Ascending aorta (tissue), 2 donors: ENCODE results near the gene OXLD1. TPM values are rescaled to one million over a fixed set of nuclear protein-coding genes. Genes with fewer than 3 reads are reported as not detected.

ENCODE experiments used
- DNase-seq, 2 donors: peaks; one replicate each; pipeline ENCODE4 v3.0.0-alpha.2; 2019; ENCODE audit warnings: low spot score in 2 of 2
- H3K27ac ChIP-seq, 2 donors: fragments of 200-600 bp; sonication (generic); one replicate each; pipeline ENCODE4 v1.5.1; 2016 to 2017; ENCODE audit warnings: mild to moderate bottlenecking in 1 of 2
- H3K27me3 ChIP-seq: fragments of 200-600 bp; sonication (generic); one replicate; pipeline ENCODE4 v1.5.1; 2017
- H3K36me3 ChIP-seq, 2 donors: fragments of 200-600 bp; sonication (generic); one replicate each; pipeline ENCODE4 v1.5.1; 2016
- H3K4me1 ChIP-seq, 2 donors: fragments of 200-600 bp; sonication (generic); one replicate each; pipeline ENCODE4 v1.5.1; 2016 to 2017; ENCODE audit warnings: mild to moderate bottlenecking in 1 of 2
- H3K4me3 ChIP-seq, 2 donors: fragments of 200-600 bp; sonication (generic); one replicate each; pipeline ENCODE4 v1.5.1; 2016 to 2017; ENCODE audit warnings: mild to moderate bottlenecking in 1 of 2
- H3K9me3 ChIP-seq, 2 donors: fragments of 200-600 bp; sonication (generic); one replicate each; pipeline ENCODE4 v1.5.1; 2016
- CTCF ChIP-seq, 3 experiments: fragments of 200-600 bp in 2 of 3; fragments of 450-650 bp in 1 of 3; sonication (generic) in 2 of 3; IDR thresholded peaks; one replicate each; pipeline ENCODE4 v1.5.1; 2016 to 2019; ENCODE audit warnings: antibody characterized with exemption in 3 of 3, mild to moderate bottlenecking in 1 of 3, moderate library complexity in 1 of 3
- intact Hi-C: fragments of 100-400 bp; cut with DNase I; formaldehyde crosslinking; loops from one replicate; pipeline ENCODE4 v1.15.1; 2023
- total RNA-seq: library from RNA; depleted of rRNA; stranded (reverse); fragments of >200 nt; gene quantifications from one replicate; pipeline ENCODE4 v1.1.0, GENCODE V29; 2016

Gene OXLD1
- total RNA-seq, 1 donor from 2014 or later, result 96.1 TPM

GRCh38 chr17:81693509-81694210 is 27.3 kb upstream of the OXLD1 start:
- TF ChIP-seq CTCF (IDR thresholded peaks at IDR 0.05), result no peak
- no peak overlapping the region for H3K4me3 ChIP-seq
- H3K4me1 ChIP-seq, result no peaks in the 10 kb centered on the region
- intact Hi-C loops, result no loop called here
- H3K27me3 ChIP-seq, result no peaks in the 10 kb centered on the region
- no peaks in the 10 kb centered on the region for H3K9me3 ChIP-seq
- peaks cover 90 to 100% of the 10 kb centered on the region in 2 donors for H3K36me3 ChIP-seq
- no peak for DNase-seq
- no peak overlapping the region for H3K27ac ChIP-seq

- Histone ChIP-seq H3K36me3 (peaks cover 99 to 100% of the 10 kb centered on the region in 2 donors), H3K27ac (no peak overlapping the region), H3K27me3 (no peaks in the 10 kb centered on the region), H3K4me1 (no peaks in the 10 kb centered on the region), H3K9me3 (no peaks in the 10 kb centered on the region), H3K4me3 (no peak overlapping the region)
- no peak for TF ChIP-seq CTCF (IDR thresholded peaks at IDR 0.05)
- DNase-seq, result no peak
- intact Hi-C loops, result no loop called here
These were observed 25.2 kb upstream of the OXLD1 start for GRCh38 chr17:81691608-81692007.

- Histone ChIP-seq H3K9me3 (no peaks in the 10 kb centered on the region), H3K27ac (no peak overlapping the region), H3K4me3 (no peak overlapping the region), H3K36me3 (peaks cover 99 to 100% of the 10 kb centered on the region in 2 donors), H3K4me1 (no peaks in the 10 kb centered on the region), H3K27me3 (no peaks in the 10 kb centered on the region)
- intact Hi-C loops, result no loop called here
- TF ChIP-seq CTCF (IDR thresholded peaks at IDR 0.05), result no peak
- no peak for DNase-seq
These were observed 24.8 kb upstream of the OXLD1 start for GRCh38 chr17:81691196-81691595.

- DNase-seq, result no peak
- peaks cover 1 to 2% of the 10 kb centered on the region in 2 donors for H3K4me1 ChIP-seq
- no peak overlapping the region for H3K4me3 ChIP-seq
- intact Hi-C loops, result no loop called here
- no peak for TF ChIP-seq CTCF (IDR thresholded peaks at IDR 0.05)
- peaks cover 96 to 98% of the 10 kb centered on the region in 2 donors for H3K36me3 ChIP-seq
- H3K9me3 ChIP-seq, result no peaks in the 10 kb centered on the region
- no peaks in the 10 kb centered on the region for H3K27me3 ChIP-seq
- no peak overlapping the region for H3K27ac ChIP-seq
These were observed 24.1 kb upstream of the OXLD1 start for GRCh38 chr17:81690549-81690948.

- TF ChIP-seq CTCF (IDR thresholded peaks at IDR 0.05), result no peak
- intact Hi-C loops, result no loop called here
- Histone ChIP-seq H3K4me3 (no peak overlapping the region), H3K9me3 (no peaks in the 10 kb centered on the region), H3K27ac (no peak overlapping the region), H3K4me1 (peaks cover 6 to 7% of the 10 kb centered on the region in 2 donors), H3K36me3 (peaks cover 91 to 93% of the 10 kb centered on the region in 2 donors), H3K27me3 (no peaks in the 10 kb centered on the region)
- DNase-seq, result no peak
These were observed 23.7 kb upstream of the OXLD1 start for GRCh38 chr17:81690066-81690465.
